Bronchial epithelial cell (primary cell): ENCODE data around the gene DISC1. TPM values are rescaled to one million over a fixed set of nuclear protein-coding genes. Genes with fewer than 3 reads are reported as not detected.
"Not testable (repeated sequence)": the region's sequence is repeated elsewhere in the genome, so short reads cannot be mapped to it uniquely, and the experiment has no call there.

Experiments used
- DNase-seq: peaks from one replicate; pipeline ENCODE4 v3.0.0-alpha.2; 2010; ENCODE audit warnings: low read depth
- FAIRE-seq: peaks from 2 replicates; lab custom pipeline; 2011; peaks lifted over from hg19 to GRCh38; lab: Jason Lieb, UNC
- H3K27me3 ChIP-seq: 2 replicates; pipeline ENCODE4 v1.5.1; 2011; ENCODE audit warnings: low read length; ENCODE audit not compliant: control insufficient read depth, insufficient read depth
- H3K36me3 ChIP-seq: 2 replicates; pipeline ENCODE4 v1.5.1; 2011; ENCODE audit warnings: low read length; ENCODE audit not compliant: control insufficient read depth, insufficient read depth
- H3K4me3 ChIP-seq: 2 replicates; pipeline ENCODE4 v1.5.1; 2011; ENCODE audit warnings: mild to moderate bottlenecking, low read depth, low read length, control low read depth
- CTCF ChIP-seq: IDR thresholded peaks from 2 replicates; pipeline ENCODE4 v1.5.1; 2011; ENCODE audit warnings: mild to moderate bottlenecking, moderate library complexity, low read length, control low read depth, inconsistent platforms; ENCODE audit not compliant: insufficient read depth, severe bottlenecking
- total RNA-seq: library from RNA; depleted of rRNA; stranded (reverse); fragments of >200 nt; gene quantifications from 2 replicates; pipeline ENCODE4 v1.2.1, GENCODE V29; 2014

DISC1 gene
- total RNA-seq, 1 donor from 2014 or later = 0.79 TPM

GRCh38 chr1:231957359-231957758 lies 330.8 kb downstream of the DISC1 start:
- Histone ChIP-seq H3K27me3 (no peaks in the 10 kb centered on the region), H3K4me3 (no peak overlapping the region), H3K36me3 (no peaks in the 10 kb centered on the region)
- no peak for TF ChIP-seq CTCF
- FAIRE-seq (no peak), DNase-seq (no peak)

DNA sequence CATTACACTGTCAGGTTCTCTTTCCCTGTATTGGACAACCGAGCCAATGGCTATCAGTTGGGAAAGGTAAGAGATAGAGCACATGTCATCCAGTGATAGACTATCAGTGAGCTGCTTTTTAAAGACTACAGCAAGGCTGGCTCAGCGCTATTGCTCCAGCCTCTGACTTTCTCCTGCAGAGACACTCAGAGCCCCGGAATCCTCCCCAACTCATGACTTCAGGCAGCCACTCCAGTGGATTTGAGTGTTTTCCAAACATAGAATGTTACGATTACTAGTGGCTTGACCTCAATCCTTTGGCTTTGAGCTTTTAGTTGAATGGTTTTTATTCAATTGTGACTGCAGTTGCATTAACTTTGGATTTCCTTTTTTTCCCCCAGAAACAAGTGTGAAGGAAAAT lies 331.9 kb downstream of the DISC1 start:
- no peaks in the 10 kb centered on the region for H3K27me3 ChIP-seq
- FAIRE-seq = peak; percentile 64
- H3K36me3 ChIP-seq = no peaks in the 10 kb centered on the region
- no peak for DNase-seq
- no peak overlapping the region for H3K4me3 ChIP-seq
- no peak for TF ChIP-seq CTCF

DNA sequence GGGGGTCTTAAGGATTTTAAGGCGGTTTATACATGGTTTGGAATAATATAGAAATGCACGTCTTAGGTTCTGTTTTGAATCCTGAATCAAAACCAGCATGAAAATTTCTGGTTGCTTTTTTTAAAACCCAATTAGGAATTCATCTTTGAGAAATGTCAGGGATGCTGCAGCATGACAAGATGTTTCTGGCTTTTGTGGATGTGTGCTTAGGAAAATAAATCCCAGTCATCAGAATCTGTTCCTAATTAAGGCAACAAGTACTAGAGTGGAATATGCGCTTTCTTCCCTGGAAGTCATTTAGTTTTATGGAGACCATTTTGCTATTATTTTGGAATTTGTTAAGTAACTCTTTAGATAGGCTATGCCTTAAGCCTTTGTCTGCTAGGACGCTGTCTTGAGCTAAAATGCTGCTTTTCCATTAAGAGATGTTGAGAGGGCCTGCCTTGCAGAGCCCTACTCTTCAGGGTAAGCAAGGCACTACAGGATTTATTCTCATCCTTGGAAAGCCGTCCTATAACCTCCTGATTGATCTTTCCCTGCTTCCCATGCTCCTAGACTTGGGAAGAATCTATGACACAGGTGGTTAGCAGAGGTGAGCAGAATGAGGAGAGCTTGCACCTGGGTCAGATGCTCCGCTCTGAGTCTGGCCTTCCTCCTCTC lies 332.8 kb downstream of the DISC1 start:
- H3K27me3 ChIP-seq = no peaks in the 10 kb centered on the region
- TF ChIP-seq CTCF = no peak
- no peak for FAIRE-seq

DNA sequence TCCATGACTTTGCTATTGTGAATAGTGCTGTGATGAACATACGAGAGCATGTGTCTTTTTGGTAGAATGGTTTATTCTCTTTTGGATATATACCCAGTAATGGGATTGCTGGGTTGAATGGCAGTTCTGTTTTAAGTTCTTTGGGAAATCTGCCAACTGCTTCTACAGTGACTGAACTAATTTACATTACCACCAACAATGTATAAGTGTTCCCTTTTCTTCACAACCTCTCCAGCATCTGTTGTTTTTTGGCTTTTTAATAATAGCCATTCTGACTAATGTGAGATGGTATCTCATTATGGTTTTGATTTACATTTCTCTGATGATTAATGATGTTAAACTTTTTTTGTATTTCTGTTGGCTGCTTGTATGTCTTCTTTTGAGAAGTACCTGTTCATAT lies 335.2 kb downstream of the DISC1 start:
- not testable (repeated sequence) for H3K4me3 ChIP-seq, FAIRE-seq, DNase-seq, H3K36me3 ChIP-seq, H3K27me3 ChIP-seq

More for the DNA sequence above, 332.8 kb downstream of the DISC1 start:
- no peaks in the 10 kb centered on the region for H3K36me3 ChIP-seq
- no peak overlapping the region for H3K4me3 ChIP-seq
- no peak for DNase-seq

DNA sequence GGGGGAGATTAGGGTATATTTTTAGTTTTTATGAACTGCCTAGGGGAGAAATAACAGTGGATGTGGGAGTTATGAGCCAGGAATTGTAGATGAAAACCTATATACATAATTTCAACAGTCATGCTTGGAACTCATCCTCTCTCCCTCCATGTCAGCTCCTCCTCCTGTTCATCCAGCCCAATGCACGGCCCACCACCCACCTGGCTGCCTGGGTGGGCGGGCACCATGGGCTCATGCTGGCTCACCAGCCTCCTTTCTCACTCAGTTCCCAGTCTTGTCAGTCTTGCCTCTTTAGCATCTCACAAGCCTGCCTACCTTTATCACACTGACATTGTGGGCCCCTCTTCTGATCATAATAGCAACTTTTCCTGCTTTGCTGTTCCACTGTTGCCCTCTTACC lies 336.0 kb downstream of the DISC1 start:
- Histone ChIP-seq H3K4me3 (no peak overlapping the region), H3K36me3 (no peaks in the 10 kb centered on the region), H3K27me3 (no peaks in the 10 kb centered on the region)
- FAIRE-seq (no peak), DNase-seq (no peak)
- no peak for TF ChIP-seq CTCF

DNA sequence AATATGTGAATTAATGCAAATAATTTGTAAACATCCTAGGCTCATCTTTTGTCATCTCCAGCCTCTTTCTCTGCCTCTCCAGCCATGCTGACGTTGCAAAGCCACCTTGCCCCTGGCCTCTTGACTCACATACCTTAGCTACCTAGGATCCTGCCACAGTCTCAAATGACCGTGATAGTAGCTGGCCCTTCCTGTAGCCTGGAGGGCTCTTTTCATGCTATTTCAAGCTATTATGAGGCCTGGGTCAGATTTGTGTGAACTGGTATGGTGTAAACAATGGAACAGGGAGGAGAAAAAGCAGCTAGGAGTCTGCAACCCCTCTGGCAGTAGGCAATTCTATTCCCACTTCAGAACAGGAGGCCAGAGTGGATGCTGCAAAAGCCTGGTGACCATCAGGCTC lies 337.7 kb downstream of the DISC1 start:
- DNase-seq (no peak), FAIRE-seq (no peak)
- no peaks in the 10 kb centered on the region for H3K27me3 ChIP-seq
- no peak overlapping the region for H3K4me3 ChIP-seq
- H3K36me3 ChIP-seq = no peaks in the 10 kb centered on the region
- TF ChIP-seq CTCF = no peak
